ENCODE data around the gene OSTF1.

OSTF1 gene

GRCh38 chr9:75121914-75122558 is 33.7 kb downstream of the OSTF1 start:
- DNase-seq (ENCODE audit: low read depth in 3 of 3), result no peak

- no peak for DNase-seq (ENCODE audit: low read depth in 3 of 3)
Measured at GRCh38 chr9:75123696-75124095, 35.4 kb downstream of the OSTF1 start.

- no peak for DNase-seq (ENCODE audit: low read depth in 3 of 3)
Measured at GRCh38 chr9:75128535-75128934, 40.2 kb downstream of the OSTF1 start.

DNA sequence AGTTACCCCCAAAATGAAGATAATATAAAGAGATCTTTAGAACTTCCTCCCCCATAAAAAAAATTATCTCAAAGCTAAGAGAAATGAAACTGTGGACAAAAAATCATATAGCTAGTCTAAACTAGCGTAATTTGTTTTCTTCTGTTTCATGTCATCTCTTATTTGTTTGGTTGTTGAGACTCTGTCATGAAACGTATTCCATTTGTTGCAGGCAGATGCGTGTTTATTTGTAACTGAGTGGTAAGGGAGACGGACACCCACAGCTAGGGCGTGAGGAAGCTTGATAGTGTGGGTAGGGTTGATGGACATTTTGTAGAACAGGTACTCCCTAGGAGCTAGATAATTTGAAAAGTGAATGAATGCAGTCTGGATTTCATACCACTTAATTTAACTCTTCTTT is 41.9 kb downstream of the OSTF1 start:
- no peak for DNase-seq (ENCODE audit: low read depth in 3 of 3)

GRCh38 chr9:75130621-75131230 is 42.4 kb downstream of the OSTF1 start:
- no peak for DNase-seq (ENCODE audit: low read depth in 3 of 3)

GRCh38 chr9:75131700-75132099 is 43.4 kb downstream of the OSTF1 start:
- no peak for DNase-seq (ENCODE audit: low read depth in 3 of 3)

DNA sequence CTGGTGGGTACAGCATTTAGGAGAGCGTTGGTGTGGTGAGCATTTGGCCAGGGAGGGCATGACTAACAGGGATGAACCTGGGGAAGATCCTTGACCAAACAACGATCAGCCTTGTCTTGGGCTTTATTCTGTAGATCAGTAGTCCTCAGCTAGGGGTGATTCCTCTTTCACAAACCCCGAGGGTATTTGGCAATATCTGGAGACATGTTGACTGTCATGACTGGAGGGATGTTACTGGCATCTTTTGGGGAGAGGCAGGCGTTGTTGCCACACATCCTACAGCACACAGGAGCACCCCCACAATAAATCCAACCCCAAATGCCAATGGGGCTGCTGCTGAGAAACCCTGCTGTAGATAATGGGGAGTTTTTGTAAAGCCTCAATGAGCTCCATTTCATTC is 43.9 kb downstream of the OSTF1 start:
- no peak for DNase-seq (ENCODE audit: low read depth in 3 of 3)

DNA sequence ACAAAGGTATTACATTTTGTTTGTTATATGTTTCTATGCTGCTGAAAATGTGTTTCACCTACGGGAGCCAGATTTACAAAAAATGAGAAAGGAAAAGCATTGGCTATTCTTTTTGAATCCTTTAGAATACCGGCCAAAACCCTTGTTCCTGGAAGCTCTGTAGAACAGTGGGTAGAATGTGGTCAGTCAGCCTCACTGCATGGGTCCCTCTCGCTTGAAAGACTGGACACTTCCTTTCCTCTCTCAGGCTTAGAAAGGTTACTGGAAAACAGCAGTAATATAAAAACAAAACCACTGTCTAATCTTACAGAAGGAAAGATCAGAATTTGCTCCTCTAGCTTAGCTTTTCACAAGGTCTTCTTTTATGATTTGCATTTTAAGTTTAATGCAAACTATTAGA is 45.1 kb downstream of the OSTF1 start:
- no peak for DNase-seq (ENCODE audit: low read depth in 3 of 3)

- no peak for DNase-seq (ENCODE audit: low read depth in 3 of 3)
Measured at GRCh38 chr9:75134495-75134894, 46.2 kb downstream of the OSTF1 start.

- no peak for DNase-seq (ENCODE audit: low read depth in 3 of 3)
Measured at GRCh38 chr9:75138260-75139040, 50.1 kb downstream of the OSTF1 start.

DNA sequence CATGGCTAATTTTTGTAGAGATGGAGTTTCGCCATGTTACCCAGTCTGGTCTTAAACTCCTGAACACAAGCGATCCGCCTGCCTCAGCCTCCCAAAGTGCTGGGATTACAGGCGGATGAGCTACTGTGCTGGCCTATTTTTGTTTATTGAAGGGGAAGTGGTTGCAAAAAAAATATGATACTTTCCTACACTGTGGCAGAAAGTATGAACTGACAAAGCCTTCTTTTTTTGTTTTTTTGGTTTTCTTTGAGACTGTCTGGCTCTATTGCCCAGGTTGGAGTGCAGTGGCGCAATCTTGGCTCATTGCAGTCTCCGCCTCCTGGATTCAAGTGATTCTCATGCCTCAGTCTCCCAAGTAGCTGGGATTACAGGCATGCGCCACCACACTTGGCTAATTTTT is 50.9 kb downstream of the OSTF1 start:
- no peak for DNase-seq (ENCODE audit: low read depth in 3 of 3)

- DNase-seq (ENCODE audit: low read depth in 3 of 3), result no peak
Measured at GRCh38 chr9:75140261-75140660, 51.9 kb downstream of the OSTF1 start.

GRCh38 chr9:75142202-75142601 is 53.9 kb downstream of the OSTF1 start:
- no peak for DNase-seq (ENCODE audit: low read depth in 3 of 3)

- DNase-seq (ENCODE audit: low read depth in 3 of 3), result no peak
Measured at GRCh38 chr9:75146229-75146628, 57.9 kb downstream of the OSTF1 start.

DNA sequence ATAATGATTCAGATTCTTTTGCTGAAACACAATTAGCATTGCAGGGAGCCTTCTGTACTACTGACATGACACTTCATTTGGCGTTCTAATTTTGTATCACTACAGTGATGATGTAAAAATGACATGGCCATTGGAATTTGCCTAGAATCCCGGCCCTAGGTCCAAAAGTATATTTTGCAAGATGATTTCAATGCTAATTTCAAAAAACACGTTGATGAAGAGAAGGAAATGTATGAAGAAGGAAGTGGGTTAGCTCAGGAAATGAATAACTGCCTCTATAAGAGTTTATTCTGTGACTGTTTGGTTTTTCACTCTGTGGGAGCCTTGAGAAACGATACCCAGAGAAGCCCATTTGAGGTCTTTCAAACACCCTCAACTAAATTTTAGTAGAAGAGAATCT is 59.3 kb downstream of the OSTF1 start:
- DNase-seq (ENCODE audit: low read depth in 3 of 3), result no peak

GRCh38 chr9:75148561-75148960 is 60.2 kb downstream of the OSTF1 start:
- DNase-seq (ENCODE audit: low read depth in 3 of 3), result no peak

DNA sequence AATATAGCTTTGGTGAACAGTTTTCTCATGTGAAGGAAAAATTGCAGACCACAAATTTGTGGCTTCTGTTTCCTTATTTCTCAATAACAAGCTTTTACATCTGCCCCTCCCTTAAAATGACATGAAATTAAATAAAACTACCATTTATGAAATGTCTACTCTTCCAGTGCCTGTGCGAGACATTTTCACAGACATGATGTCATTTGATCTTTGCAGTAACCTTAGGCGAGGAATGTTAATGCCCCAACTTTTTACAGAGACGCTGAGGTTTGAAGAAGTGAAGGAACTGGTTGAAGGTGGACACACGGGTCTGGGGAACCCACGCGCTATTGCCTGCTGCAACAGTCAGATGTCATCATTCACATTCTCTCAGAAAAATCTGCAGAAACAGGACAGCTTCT is 61.5 kb downstream of the OSTF1 start:
- no peak for DNase-seq (ENCODE audit: low read depth in 3 of 3)

DNA sequence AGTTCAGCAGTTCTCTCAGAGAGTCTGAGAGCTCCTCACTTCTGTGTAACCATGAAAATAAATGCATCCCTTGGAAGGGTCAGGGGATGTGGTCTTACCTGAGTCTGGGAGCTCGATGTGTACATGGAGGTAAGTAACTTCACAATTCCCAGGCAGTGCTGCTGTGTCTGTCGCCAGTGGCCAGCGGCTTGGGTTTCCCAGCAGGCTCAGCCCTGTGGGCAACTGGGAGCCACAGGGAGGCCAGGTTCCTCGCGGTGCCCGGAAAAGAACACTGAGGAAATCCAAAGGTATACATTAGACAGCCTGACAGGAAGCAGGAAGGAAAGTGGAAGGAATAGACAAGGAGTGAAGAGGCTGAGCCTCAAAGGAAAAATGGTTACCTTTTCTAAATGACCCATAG is 62.2 kb downstream of the OSTF1 start:
- no peak for DNase-seq (ENCODE audit: low read depth in 3 of 3)

GRCh38 chr9:75152416-75152815 is 64.1 kb downstream of the OSTF1 start:
- DNase-seq (ENCODE audit: low read depth in 3 of 3), result peak in 2 of 3 experiments; percentile 27 to 44

DNA sequence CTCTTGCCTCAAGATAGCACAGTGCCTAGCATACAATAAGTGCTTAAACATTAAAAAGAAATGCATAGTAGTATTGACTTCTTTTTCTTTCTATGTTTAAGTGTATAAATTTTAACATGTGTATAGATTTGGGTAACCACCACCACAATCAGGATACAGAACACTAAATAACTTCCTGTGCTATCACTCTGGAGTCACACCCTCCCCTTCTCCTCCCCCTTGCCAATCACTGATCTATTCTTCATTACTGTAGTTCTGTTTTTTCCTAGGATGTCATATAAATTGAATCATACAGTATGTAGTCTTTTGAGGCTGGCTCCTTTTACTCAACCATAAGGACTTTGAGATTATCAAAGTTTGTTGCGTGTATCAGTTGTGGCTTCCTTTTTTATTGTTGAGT is 68.5 kb downstream of the OSTF1 start:
- no peak for DNase-seq (ENCODE audit: low read depth in 3 of 3)

DNA sequence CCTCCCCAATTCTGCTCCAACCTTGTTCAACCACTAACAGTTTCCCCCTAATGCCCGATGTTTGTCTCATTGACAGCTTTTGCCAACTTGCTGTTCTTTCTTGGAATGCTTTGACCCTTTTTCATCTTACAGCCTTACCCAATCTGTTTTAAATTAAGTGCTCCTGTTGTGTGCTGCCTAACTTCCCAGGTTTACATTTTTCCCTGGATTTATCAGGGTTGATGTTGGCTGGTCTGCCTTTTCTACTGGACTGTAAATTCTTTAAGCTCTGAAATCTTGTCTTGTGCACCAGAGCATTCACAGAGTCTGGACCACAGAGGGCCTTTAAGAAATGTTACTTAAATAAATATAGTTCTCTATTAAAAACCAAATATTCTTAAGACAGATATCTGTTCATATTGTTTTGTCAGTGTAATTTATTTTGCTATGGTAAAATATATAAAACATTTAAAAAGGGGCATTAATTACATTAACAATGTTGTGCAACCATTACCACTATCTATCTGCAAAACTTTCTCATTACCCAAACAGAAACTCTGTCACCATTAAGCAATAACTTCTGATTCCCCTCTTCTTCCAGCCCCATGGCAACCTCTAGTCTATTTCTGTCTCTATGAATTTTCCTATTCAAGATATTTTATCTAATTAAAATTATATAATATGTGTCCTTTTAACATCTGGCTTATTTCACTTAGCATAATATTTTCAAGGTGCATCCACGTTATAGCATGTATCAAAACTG is 73.0 kb downstream of the OSTF1 start:
- DNase-seq (ENCODE audit: low read depth in 3 of 3), result no peak

DNA sequence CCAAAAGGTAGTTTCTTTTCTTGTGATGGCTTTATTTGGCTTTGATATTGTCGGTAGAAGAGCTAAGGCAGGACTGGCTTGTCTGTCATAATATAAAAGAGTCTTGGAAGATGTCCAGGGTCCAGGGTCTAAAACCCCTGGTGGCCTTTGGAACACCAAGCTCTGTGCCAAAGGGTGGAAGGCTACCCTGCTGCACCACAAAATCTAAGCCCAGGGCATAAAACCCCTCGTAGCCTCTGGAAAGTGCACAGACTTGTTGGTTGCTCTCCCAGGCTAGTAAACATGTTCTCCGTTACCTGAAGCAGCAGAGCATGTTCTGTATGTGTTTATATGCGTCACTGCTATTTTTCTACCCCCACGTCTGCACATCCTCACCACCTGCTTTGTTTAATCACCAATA is 75.5 kb downstream of the OSTF1 start:
- no peak for DNase-seq (ENCODE audit: low read depth in 3 of 3)

Measured in stimulated activated CD4-positive, alpha-beta T cell treated with anti-CD3 and anti-CD28 coated beads, TNF-alpha, amount 100 ng/mL, for 24 hours (primary cell).